NCI-H1092 (cell line): ENCODE measurements around the gene CYP46A1.

Experiments
- DNase-seq: peaks from one replicate; lab custom pipeline; 2025; lab: John Stamatoyannopoulos, UW

The CYP46A1 gene

GRCh38 chr14:99744199-99744872, 60.2 kb downstream of the CYP46A1 start:
- no peak for DNase-seq

- no peak for DNase-seq
These were observed 60.8 kb downstream of the CYP46A1 start for GRCh38 chr14:99744873-99745224.

GRCh38 chr14:99745307-99745951, 61.3 kb downstream of the CYP46A1 start:
- no peak for DNase-seq

GRCh38 chr14:99747167-99747566, 63.1 kb downstream of the CYP46A1 start:
- no peak for DNase-seq

GRCh38 chr14:99747582-99748330, 63.7 kb downstream of the CYP46A1 start:
- no peak for DNase-seq

- no peak for DNase-seq
These were observed 64.4 kb downstream of the CYP46A1 start for GRCh38 chr14:99748529-99748928.

- DNase-seq = no peak
These were observed 65.0 kb downstream of the CYP46A1 start for GRCh38 chr14:99749142-99749541.

- no peak for DNase-seq
These were observed 65.9 kb downstream of the CYP46A1 start for GRCh38 chr14:99749763-99750715.

- no peak for DNase-seq
These were observed 66.8 kb downstream of the CYP46A1 start for GRCh38 chr14:99750746-99751450.

GRCh38 chr14:99751539-99752485, 67.7 kb downstream of the CYP46A1 start:
- no peak for DNase-seq

- DNase-seq = no peak
These were observed 68.5 kb downstream of the CYP46A1 start for GRCh38 chr14:99752486-99753121.

- no peak for DNase-seq
These were observed 69.4 kb downstream of the CYP46A1 start for GRCh38 chr14:99753225-99754140.

- DNase-seq = no peak
These were observed 70.3 kb downstream of the CYP46A1 start for GRCh38 chr14:99754141-99755067.

- no peak for DNase-seq
These were observed 70.9 kb downstream of the CYP46A1 start for GRCh38 chr14:99755068-99755405.

- no peak for DNase-seq
These were observed 71.8 kb downstream of the CYP46A1 start for GRCh38 chr14:99755629-99756603.

- no peak for DNase-seq
These were observed 72.7 kb downstream of the CYP46A1 start for GRCh38 chr14:99756796-99757195.
